Ishikawa (cell line): ENCODE measurements around the gene SP3.

Experiments used
- CEBPB ChIP-seq: IDR thresholded peaks from 2 replicates; pipeline ENCODE4 v1.6.1; 2012
- CREB1 ChIP-seq: IDR thresholded peaks from 2 replicates; pipeline ENCODE4 v1.6.1; 2012; ENCODE audit warnings: low read depth
- EGR1 ChIP-seq: IDR thresholded peaks from 2 replicates; pipeline ENCODE4 v1.6.1; 2012
- EP300 ChIP-seq: IDR thresholded peaks from 2 replicates; pipeline ENCODE4 v1.6.1; 2012; ENCODE audit warnings: borderline replicate concordance
- FOXM1 ChIP-seq: IDR thresholded peaks from 2 replicates; pipeline ENCODE4 v1.6.1; 2012; ENCODE audit warnings: low read depth, borderline replicate concordance
- NFIC ChIP-seq: IDR thresholded peaks from 2 replicates; pipeline ENCODE4 v1.6.1; 2012
- RAD21 ChIP-seq: IDR thresholded peaks from 2 replicates; pipeline ENCODE4 v1.6.1; 2012; ENCODE audit warnings: low read depth
- TAF1 ChIP-seq: IDR thresholded peaks from 2 replicates; pipeline ENCODE4 v1.6.1; 2012; ENCODE audit warnings: low read depth, mild to moderate bottlenecking
- TCF12 ChIP-seq: IDR thresholded peaks from 2 replicates; pipeline ENCODE4 v1.6.1; 2012; ENCODE audit warnings: low read depth
- TEAD4 ChIP-seq: IDR thresholded peaks from 2 replicates; pipeline ENCODE4 v1.6.1; 2012
- YY1 ChIP-seq: IDR thresholded peaks from 2 replicates; pipeline ENCODE4 v1.6.1; 2012; ENCODE audit warnings: low read depth
- ZBTB7A ChIP-seq: IDR thresholded peaks from 2 replicates; pipeline ENCODE4 v1.6.1; 2012; ENCODE audit warnings: low read depth
- TF ChIP-seq, protein P1 (sequence below): IDR thresholded peaks from 2 replicates; pipeline ENCODE4 v1.6.1; 2012; ENCODE audit warnings: low read depth, mild to moderate bottlenecking
- TF ChIP-seq, protein P2 (sequence below): IDR thresholded peaks from 2 replicates; pipeline ENCODE4 v1.6.1; 2012
- TF ChIP-seq, protein P3 (sequence below): IDR thresholded peaks from 2 replicates; pipeline ENCODE4 v1.6.1; 2012

The SP3 gene

DNA sequence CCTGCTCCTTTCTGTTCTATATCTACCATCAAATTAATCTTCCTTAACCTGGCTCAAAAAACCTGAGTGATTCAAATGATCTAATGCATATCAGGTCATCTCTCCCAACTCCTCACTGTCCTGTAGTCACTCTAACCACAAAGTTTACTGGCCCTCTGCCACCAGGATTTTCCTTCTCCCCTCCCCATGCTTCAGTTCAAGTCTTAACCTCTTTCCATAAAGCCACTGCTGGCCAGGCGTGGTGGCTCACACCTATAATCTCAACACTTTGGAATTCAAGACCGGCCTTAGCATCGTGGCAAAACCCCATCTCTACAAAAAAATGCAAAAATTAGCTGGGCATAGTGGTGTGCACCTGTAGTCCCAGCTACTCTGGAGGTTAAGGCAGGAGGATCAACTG, 7.5 kb upstream of the SP3 start:
- TF ChIP-seq FOXM1 (no peak), EGR1 (no peak), CREB1 (no peak), TAF1 (no peak), ZBTB7A (no peak), TEAD4 (no peak), TCF12 (no peak), RAD21 (no peak), NFIC (no peak), EP300 (no peak), CEBPB (no peak)
- TF ChIP-seq, protein P1, sequence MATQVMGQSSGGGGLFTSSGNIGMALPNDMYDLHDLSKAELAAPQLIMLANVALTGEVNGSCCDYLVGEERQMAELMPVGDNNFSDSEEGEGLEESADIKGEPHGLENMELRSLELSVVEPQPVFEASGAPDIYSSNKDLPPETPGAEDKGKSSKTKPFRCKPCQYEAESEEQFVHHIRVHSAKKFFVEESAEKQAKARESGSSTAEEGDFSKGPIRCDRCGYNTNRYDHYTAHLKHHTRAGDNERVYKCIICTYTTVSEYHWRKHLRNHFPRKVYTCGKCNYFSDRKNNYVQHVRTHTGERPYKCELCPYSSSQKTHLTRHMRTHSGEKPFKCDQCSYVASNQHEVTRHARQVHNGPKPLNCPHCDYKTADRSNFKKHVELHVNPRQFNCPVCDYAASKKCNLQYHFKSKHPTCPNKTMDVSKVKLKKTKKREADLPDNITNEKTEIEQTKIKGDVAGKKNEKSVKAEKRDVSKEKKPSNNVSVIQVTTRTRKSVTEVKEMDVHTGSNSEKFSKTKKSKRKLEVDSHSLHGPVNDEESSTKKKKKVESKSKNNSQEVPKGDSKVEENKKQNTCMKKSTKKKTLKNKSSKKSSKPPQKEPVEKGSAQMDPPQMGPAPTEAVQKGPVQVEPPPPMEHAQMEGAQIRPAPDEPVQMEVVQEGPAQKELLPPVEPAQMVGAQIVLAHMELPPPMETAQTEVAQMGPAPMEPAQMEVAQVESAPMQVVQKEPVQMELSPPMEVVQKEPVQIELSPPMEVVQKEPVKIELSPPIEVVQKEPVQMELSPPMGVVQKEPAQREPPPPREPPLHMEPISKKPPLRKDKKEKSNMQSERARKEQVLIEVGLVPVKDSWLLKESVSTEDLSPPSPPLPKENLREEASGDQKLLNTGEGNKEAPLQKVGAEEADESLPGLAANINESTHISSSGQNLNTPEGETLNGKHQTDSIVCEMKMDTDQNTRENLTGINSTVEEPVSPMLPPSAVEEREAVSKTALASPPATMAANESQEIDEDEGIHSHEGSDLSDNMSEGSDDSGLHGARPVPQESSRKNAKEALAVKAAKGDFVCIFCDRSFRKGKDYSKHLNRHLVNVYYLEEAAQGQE, result no peak
- TF ChIP-seq, protein P2, sequence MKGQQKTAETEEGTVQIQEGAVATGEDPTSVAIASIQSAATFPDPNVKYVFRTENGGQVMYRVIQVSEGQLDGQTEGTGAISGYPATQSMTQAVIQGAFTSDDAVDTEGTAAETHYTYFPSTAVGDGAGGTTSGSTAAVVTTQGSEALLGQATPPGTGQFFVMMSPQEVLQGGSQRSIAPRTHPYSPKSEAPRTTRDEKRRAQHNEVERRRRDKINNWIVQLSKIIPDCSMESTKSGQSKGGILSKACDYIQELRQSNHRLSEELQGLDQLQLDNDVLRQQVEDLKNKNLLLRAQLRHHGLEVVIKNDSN, result no peak
- TF ChIP-seq, protein P3, sequence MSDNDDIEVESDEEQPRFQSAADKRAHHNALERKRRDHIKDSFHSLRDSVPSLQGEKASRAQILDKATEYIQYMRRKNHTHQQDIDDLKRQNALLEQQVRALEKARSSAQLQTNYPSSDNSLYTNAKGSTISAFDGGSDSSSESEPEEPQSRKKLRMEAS, result no peak

DNA sequence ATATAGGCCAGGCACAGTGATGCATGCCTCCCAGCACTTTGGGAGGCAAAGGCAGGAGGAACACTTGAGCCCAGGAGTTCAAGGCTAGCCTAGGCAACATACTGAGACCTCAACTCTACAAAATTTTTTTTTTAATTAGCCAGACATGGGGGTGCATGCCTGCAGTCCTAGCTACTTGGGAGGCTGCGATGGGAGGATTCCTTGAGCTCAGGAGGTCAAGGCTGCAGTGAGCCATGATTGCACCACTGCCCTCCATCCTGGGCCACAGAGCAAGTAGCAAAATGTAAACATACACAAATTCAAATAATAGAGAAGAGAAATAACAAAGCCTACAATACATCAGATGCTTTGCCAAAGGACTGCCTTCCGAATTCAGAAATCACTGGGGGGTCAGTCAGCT, 7.0 kb upstream of the SP3 start:
- TF ChIP-seq EP300 (no peak), CREB1 (no peak), CEBPB (no peak), RAD21 (no peak), ZBTB7A (no peak), NFIC (no peak), TAF1 (no peak)
- TF ChIP-seq, protein P3, result no peak

DNA sequence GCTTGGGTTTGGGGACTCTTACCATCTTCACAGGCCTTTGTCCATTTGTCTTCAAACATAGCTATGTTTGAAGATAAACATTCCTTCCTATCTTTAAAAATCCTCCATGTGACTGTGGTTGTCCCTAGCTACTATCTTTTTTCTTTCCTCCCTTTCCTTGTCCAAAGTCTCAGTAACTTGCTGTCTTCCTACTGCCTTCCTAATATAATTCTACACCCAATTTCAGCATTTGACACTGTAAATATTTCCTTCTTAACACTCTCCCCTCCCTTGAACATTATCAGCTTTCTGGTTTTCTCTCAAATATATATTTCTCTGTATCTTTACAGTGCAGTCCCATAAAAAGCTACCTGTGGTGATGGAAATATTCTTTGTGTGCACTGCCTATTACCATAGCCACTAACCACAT, 5.3 kb upstream of the SP3 start:
- TF ChIP-seq FOXM1 (no peak), YY1 (no peak), ZBTB7A (no peak), TAF1 (no peak), NFIC (no peak), CEBPB (no peak), TEAD4 (no peak), CREB1 (no peak), RAD21 (no peak), EGR1 (no peak), EP300 (no peak), TCF12 (no peak)
- TF ChIP-seq, protein P1, result no peak
- TF ChIP-seq, protein P2, result no peak
- TF ChIP-seq, protein P3, result no peak

DNA sequence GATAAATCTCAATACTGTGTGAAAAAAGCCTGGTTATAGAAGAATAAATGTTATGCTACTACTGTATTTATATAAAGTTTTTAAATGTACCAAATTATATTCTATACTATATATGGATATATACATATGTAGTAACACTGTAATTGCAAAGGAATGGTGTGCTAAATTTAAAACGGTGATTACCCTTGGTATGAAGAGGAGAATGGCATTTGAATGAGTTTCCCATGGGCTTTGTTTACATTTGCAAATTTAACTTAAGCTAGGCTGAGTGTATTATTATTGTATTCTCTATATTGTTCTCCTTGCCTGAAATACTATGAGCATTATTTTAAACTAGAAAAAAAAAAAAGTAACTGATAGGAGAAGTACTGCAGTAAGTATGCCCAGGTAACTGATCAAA, 4.7 kb upstream of the SP3 start:
- TF ChIP-seq FOXM1, result no peak
- TF ChIP-seq CEBPB, result no peak
- TF ChIP-seq RAD21, result no peak
- TF ChIP-seq EGR1, result no peak
- TF ChIP-seq, protein P1, result no peak
- TF ChIP-seq ZBTB7A, result no peak
- TF ChIP-seq, protein P2, result no peak
- no peak for TF ChIP-seq CREB1
- TF ChIP-seq, protein P3, result no peak
- no peak for TF ChIP-seq EP300
- no peak for TF ChIP-seq TEAD4
- no peak for TF ChIP-seq YY1
- TF ChIP-seq TCF12, result no peak
- TF ChIP-seq NFIC, result no peak
- TF ChIP-seq TAF1, result no peak
